ENCODE results near the gene OOSP2. TPM values are rescaled to one million over a fixed set of nuclear protein-coding genes. Genes with fewer than 3 reads are reported as not detected.

The OOSP2 gene, protein sequence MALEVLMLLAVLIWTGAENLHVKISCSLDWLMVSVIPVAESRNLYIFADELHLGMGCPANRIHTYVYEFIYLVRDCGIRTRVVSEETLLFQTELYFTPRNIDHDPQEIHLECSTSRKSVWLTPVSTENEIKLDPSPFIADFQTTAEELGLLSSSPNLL
- total RNA-seq: not detected in 2 replicates

GRCh38 chr11:60040109-60040508, at the start of gene OOSP2:
OOSP2 (plus strand) TSS chr11:60040409; CDS start chr11:60040460, 51 bp downstream.

DNA sequence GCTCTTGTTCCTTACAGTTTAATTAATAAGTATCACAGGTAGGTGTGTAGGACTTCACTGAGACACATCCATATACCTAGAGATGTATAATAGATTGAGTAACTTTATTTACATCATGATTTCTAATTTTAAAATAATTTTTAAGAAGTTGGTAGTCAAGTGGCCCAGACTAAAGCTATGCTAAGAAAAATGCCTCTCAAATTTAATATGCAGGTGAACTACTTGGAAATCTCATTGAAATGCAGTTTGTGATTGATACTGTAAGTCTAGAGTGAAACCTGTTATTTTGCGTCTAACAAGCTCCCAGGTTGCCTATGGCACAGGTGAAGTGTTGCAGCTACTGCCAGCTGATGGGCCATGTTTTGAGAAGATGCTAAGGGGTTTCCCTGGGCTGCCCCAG, 23.3 kb upstream of the OOSP2 start, which contains the start of gene OOSP4B:
Gene OOSP4B, plus strand, starts transcription at position 301 of the 400 bp plus-strand sequence.

DNA sequence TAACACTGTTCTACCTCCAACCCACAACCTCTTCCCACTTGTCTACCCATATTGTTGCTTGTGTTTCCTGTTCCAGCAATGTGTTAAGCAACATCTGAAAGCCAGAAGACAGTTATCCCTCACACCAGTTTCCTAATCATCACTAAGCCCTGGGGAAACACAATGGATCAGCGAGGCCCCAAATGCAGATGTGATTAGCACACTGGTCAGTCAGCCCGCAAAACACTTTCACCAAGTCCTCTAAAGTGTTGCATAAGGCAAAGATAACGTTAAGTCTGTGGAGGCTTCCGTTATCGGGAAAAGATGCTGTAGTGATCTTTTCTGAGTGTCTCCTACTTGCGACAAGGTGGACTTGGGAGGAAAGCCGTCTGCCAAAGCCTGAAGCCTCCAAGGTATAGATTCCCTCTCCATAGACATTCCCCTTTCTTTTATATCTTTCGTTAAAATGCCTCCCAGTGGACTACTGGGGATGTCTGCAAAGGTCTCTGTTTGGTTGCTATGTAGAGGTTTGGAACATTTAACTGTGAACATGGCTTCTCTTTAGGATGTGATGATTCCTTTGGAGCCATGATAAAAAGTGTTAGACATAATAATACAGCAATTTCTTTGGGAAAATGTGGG, 16.2 kb downstream of the OOSP2 start, which contains the start of gene MS4A3:
Gene MS4A3, plus strand, starts transcription at position 317 of the 621 bp plus-strand sequence. CDS start 4,496 bp downstream, outside the sequence.

GRCh38 chr11:60088364-60088763, 48.2 kb downstream of the OOSP2 start, which contains the start of gene MS4A2:
MS4A2 (plus strand) TSS chr11:60088664; CDS start chr11:60088766, 102 bp downstream.

Other genes starting within 250 kb of the OOSP2 start
- gene MRPL16, start 229.6 kb upstream of the OOSP2 start, total RNA-seq: 57.1 and 71.9 TPM in 2 replicates
- gene CBLIF, start 194.9 kb upstream of the OOSP2 start, total RNA-seq: not detected in 2 replicates
- not detected in 2 replicates for gene TCN1, start 173.9 kb upstream of the OOSP2 start, total RNA-seq
- gene OOSP3, start 161.6 kb upstream of the OOSP2 start, total RNA-seq: not detected in 2 replicates
- gene OOSP1, start 102.0 kb upstream of the OOSP2 start, total RNA-seq: not detected in 2 replicates
- gene OOSP4A, start 76.4 kb upstream of the OOSP2 start, total RNA-seq: not detected in 2 replicates
- gene OOSP4B, start 23.2 kb upstream of the OOSP2 start, total RNA-seq: not detected in 2 replicates
- not detected in 2 replicates for gene MS4A3, start 16.3 kb downstream of the OOSP2 start, total RNA-seq
- gene MS4A2, start 48.3 kb downstream of the OOSP2 start, total RNA-seq: not detected in 2 replicates
- gene MS4A6A, start 142.7 kb downstream of the OOSP2 start, total RNA-seq: not detected in 2 replicates
- not detected in 2 replicates for gene MS4A4E, start 202.7 kb downstream of the OOSP2 start, total RNA-seq
- gene MS4A4A, start 240.3 kb downstream of the OOSP2 start, total RNA-seq: 10.5 TPM in 1 of 2 replicates, not detected in the other